HG03060 (cell line): ENCODE results near the gene VEPH1.

ENCODE experiments used
- ATAC-seq: cut with Tn5 transposase; IDR thresholded peaks from one replicate; pipeline ENCODE4 v1.9.1; 2021; ENCODE audit warnings: low read depth, moderate number of reproducible peaks; ENCODE audit not compliant: unreplicated experiment

The VEPH1 gene

GRCh38 chr3:157393113-157393512 is 110.1 kb downstream of the VEPH1 start:
- no peak for ATAC-seq

DNA sequence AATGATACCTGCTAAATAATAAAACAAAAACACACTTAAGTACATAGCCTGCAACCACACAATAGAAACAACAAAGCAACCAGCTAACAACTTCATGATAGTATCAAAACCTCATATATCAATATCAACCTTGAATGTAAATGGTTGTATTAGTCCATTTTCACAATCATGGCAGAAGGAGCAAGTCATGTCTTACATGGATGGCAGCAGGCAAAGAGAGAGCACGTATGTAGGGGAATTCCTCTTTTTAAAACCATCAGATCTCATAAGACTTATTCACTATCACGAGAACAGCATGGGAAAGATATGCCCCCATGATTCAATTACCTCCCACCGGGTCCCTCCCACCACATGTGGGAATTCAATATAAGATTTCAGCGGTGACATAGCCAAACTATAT is 111.1 kb downstream of the VEPH1 start:
- no peak for ATAC-seq

GRCh38 chr3:157390713-157391515 is 112.3 kb downstream of the VEPH1 start:
- ATAC-seq = no peak

- no peak for ATAC-seq
Measured at GRCh38 chr3:157388976-157389375, 114.2 kb downstream of the VEPH1 start.

DNA sequence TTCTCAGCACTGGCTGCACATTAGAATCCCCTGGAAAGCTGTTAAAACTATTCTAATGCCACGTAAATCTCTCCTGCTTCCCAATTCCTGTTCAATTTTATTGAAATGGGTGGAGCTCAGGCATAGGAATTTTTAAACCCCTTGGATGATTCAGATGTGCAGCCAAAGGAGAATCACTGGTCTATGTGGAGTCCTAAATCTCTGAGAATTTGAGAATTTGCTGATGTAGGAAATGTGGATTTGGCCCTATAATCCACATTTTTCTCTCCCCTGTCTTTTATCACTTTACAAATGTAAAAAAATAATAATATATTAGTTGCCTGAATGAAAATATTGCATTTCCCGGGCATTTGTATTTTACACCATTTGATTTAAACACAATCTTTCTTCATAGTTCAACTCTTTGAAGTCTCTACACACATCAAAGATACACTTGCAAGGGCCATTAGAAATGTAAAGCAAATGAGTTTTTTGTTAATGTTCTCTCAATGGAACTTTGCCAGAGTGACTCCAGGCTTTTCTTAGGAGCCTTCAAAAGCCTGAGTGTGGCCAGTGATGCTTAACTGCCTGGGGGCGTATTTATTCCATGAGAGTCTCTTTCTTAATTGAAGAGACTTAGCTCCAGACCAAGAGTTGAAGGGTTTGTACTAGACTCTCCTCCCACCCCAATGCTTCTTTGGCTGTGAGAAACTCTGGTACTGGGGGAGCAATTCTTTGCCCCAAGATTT is 115.3 kb downstream of the VEPH1 start:
- ATAC-seq = no peak

DNA sequence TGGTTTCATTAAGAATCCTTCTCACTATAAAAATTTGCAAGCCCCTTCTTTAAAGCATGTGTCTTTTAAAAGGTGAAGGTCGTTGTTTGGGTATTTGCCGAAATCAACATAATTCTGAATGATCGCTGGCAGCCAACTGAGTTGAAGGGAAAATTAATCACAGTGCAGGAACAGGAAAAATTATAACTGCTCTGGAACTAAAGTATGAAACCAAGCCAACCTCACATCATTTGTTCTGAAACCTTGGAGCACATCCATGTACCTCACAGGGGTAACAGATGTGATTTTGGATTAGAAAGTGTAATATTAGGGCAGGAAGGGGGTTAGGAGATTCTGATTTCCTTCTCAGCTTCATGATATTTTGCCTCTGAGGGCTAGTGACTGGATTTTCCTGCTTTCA is 118.7 kb downstream of the VEPH1 start:
- ATAC-seq = no peak

DNA sequence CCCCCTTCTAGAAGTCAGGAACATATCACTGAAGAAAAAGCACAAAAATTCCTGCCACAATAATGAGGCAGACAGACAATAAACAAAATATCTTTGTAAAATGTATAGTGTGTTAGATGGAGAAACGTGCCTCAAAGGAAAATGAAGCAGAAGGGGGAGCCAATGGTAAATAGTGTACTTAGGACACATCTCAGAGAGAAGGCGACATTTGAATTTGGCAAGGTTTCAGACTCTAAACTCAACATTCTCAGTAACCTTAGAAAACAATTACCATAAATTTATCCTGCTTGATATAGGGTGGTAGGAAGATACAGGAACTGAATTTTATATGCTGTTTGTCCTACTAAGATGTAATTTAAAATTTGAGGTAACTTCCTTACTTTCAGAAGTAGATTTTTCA is 119.2 kb downstream of the VEPH1 start:
- no peak for ATAC-seq

DNA sequence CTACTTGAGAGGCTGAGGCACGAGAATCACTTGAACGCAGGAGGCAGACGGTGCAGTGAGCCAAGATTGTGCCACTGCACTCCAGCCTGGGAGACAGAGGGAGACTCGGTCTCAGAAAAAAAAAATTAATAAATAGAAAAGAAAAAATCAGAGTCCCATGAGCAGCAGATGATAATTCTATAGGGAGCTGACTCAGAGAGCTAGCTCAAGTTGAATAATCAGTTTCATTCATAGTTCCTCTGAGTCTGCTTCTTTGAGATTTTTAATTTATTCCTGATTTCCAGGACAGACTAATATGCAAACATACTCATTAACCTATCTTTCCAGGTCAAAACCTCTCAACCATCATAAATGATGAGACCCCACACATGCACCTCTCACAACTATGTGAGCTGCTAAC is 121.6 kb downstream of the VEPH1 start:
- no peak for ATAC-seq

- ATAC-seq = no peak
Measured at GRCh38 chr3:157379525-157380140, 123.6 kb downstream of the VEPH1 start.

DNA sequence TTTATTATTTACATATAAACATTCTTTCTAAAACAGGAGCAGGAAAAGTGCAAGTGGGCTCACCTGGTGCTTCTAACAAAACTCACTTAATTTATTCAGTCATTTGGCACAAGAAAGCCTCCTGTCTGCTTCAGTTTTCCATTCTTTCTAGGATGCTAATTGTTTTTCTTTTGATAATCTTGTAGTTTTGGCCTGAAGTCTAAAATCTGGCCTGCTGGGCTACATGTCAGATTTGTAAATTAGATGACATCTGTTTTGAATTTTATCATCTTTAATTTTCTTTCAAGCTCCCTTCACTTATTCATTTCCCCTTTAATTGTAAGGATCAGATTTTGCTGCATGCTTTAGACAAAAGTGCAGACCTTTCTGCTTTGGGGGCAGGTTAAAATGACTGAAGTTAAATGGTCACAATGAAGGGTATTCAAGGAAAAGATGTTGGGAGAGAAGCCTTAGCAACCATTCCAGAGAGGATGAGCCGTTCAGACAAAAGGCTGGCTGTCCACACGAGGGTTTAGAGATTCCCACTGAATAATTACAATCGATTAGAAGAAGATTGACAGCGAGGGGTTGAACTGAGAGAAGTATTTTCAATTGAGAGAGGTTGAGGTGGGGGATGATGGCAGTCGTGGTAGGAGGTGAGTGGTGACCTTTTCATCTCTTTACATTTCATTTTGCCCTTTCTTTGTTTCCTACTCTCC is 126.5 kb downstream of the VEPH1 start:
- ATAC-seq = no peak

GRCh38 chr3:157375342-157375986 is 127.8 kb downstream of the VEPH1 start:
- ATAC-seq = no peak

DNA sequence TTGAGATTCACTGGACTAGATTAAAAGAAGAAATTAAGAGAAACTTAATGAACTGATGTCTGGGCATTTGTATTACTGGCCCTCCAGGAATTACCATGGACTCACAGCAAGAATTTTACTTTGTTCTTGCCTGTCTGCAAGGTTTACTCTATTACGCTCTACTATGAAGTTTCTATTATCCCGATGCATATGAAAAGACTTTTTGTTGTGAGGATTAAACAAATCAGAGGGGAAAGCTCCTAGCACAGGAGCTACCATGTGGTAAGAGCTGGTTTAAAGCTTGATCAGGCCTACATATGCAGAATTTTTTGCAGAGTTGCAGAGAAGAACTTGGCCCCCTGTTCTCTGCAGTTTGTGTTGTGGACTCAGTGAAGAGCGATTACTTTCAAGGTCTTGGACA is 128.3 kb downstream of the VEPH1 start:
- ATAC-seq = no peak

DNA sequence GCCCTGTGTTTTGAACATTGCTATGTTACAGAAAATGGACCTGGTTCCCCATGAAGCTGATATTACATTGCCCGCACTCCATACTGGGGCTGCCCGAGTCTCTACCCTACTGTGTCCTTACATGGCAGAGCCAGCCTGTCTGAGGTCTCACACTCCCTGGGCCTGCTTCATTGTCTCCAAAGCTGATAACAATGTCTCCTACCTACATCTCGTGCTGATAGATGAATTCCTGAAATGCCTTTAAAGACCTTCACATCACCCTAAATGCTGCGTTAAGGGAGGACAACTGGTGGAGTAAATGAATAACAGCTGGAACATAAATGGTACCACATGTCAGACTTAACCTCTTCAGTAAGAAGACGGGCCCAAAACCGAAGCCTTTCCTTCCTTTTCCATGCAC is 129.4 kb downstream of the VEPH1 start:
- no peak for ATAC-seq

DNA sequence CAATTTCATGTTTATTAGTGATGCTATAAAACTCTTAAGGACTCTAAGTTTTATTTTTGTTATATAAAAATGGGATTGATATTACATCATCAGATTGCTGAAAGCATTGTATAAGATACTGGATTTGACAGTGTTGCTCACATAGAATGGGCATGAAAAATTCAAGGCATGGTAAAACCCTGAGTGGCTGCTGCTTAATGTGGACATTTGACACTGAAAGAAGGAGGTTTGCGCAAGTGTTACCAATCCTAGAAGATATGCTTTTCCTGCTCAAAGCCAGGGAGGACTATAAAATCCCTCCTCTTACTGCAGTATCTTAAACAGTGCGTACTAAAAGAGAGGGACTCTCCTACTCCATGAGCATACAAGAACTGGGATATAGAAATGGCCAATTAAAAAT is 132.3 kb downstream of the VEPH1 start:
- no peak for ATAC-seq

- ATAC-seq = no peak
Measured at GRCh38 chr3:157369727-157370421, 133.3 kb downstream of the VEPH1 start.

DNA sequence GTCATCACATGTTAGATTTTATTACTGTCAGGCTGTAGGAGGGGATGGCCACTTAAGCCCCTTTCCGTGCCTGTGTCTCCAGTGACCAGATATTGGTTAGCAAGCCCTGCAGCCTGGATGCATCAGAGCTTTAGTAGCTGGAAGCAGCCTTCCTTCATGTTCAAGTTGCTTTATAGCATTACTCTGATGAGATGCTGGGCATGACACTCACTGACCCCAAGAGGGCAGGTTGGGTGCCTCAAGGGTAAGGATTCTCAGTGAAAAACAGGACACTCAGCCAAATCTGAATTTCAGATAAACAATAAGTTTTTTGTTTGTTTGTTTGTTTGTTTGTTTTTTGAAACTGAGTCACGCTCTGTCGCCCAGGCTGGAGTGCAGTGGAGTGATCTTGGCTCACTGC is 135.0 kb downstream of the VEPH1 start:
- no peak for ATAC-seq

DNA sequence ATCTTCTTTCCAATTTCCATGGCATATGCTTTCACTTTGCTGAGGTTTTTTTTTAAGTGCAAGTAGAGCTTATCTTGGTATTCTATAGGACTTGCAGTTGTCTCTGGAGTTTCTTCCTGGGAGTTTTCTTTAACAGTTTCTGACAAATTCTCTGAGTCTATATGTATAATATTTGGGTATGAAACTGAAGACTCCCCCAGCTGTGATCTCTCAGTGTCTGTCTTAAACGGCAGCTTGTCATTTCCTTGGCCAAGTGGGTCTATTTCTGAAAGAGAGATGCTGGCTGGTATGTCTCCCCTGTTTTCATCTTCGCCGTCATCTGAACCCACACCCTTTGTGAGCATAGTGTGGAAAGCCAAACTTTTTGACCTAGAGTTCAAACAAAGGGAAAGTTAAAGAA is 139.8 kb downstream of the VEPH1 start:
- ATAC-seq = no peak

GRCh38 chr3:157362348-157362747 is 140.9 kb downstream of the VEPH1 start:
- ATAC-seq = no peak

DNA sequence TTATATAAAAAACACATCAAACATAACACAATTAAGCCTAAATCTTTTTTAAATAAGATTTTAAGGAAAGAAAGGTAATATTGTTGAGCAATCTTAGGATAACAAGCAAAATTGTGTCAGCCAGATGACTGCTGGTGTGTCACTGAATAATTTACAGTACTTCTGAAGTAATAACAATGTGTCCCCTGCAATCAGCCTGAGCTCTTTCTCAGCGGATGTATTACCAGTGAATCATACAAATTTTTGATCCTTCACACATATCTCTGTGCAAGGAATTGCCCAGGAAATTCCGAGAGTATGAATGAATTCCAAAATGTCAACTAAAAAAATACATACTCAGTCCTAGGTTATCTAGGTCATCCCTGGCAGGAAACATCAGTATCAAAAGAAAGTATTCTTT is 143.2 kb downstream of the VEPH1 start:
- ATAC-seq = no peak

GRCh38 chr3:157356541-157356940 is 146.7 kb downstream of the VEPH1 start:
- ATAC-seq = no peak
